SK-N-SH treated with all-trans-retinoic acid at 6 μM for 48 hours (cell line): ENCODE data around the gene ZCCHC9.
"Not testable (repeated sequence)": the region's sequence is repeated elsewhere in the genome, so short reads cannot be mapped to it uniquely, and the experiment has no call there.

Experiments used
- OSR1 ChIP-seq: fragments of 250-450 bp; sonication (Bioruptor Pico); IDR thresholded peaks from 2 replicates; pipeline ENCODE4 v1.8.0; 2022; ENCODE audit warnings: moderate library complexity, mild to moderate bottlenecking, inconsistent platforms
- ZNF8 ChIP-seq: fragments of 450-650 bp; formaldehyde crosslinking; IDR thresholded peaks from 2 replicates; pipeline ENCODE4 v1.5.0; 2020; ENCODE audit warnings: mild to moderate bottlenecking, moderate library complexity

DNA sequence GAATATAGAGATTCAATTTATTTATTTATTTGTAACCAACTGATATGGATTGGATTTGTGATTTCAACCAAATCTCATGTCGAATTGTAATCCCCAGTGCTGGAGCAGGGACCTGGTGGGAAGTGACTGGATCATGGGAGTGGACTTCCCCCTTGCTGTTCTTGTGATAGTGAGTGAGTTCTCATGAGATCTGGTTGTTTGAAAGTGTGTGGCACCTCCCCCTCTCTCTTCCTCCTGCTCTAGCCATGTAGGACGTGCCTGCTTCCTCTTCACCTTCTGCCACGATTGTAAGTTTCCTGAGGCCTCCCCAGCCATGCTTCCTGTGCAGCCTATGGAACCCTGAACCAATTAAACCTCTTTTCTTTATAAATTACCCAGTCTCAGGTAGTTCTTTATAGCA lies 36.8 kb downstream of the ZCCHC9 start:
- not testable (repeated sequence) for TF ChIP-seq OSR1, ZNF8 (CRISPR knock-in tag)
